ENCODE measurements around the gene NKAIN4. TPM values are rescaled to one million over a fixed set of nuclear protein-coding genes. Genes with fewer than 3 reads are reported as not detected.

NKAIN4 gene
- total and polyA plus RNA-seq, 12 donors: 0.04 TPM; not detected in 11

DNA sequence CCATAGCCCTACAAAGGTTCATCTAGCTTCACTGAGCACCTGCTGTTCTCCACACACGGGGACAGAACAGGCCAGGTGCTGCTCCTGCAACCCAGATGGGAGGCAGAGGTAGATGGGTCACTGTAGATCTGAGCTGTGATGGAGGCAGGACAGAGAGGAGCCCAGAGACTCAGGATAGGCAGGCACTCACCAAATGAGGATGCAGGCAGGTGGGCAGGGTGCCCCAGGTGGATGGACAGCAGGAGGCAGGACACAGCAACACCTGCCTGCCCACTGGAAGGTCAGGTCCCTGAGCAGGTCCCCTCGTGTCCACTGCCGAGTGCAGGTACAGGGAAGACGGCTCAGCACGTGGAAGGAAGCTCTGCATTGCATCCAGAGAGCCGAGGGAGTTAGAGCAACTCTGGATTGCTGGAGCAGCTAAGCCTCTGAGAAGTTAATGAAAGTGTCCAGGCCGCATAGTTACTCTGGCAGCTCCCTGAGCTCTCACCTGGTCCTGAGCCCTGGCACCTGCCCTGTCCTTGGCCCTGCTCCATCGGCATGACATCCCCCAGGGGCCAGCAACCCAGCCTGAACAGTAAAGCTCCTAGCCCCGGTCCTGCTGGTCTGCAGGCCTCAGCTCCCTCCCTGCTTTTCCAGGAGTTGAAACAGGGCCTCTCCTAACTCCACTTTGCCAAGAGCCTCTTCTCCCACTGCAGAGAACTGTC, 33.4 kb downstream of the NKAIN4 start:
- WGBS, 2 donors: 62 to 63% methylated on average over 9 of the region's 9 CpGs
- TF ChIP-seq, protein P1, sequence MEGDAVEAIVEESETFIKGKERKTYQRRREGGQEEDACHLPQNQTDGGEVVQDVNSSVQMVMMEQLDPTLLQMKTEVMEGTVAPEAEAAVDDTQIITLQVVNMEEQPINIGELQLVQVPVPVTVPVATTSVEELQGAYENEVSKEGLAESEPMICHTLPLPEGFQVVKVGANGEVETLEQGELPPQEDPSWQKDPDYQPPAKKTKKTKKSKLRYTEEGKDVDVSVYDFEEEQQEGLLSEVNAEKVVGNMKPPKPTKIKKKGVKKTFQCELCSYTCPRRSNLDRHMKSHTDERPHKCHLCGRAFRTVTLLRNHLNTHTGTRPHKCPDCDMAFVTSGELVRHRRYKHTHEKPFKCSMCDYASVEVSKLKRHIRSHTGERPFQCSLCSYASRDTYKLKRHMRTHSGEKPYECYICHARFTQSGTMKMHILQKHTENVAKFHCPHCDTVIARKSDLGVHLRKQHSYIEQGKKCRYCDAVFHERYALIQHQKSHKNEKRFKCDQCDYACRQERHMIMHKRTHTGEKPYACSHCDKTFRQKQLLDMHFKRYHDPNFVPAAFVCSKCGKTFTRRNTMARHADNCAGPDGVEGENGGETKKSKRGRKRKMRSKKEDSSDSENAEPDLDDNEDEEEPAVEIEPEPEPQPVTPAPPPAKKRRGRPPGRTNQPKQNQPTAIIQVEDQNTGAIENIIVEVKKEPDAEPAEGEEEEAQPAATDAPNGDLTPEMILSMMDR (IDR thresholded peaks at IDR 0.05): no peak
- H3K4me1 ChIP-seq: peaks cover 5 to 20% (median 13%) of the 10 kb centered on the region in 9 donors
- H3K9me3 ChIP-seq: no peaks in the 10 kb centered on the region
- H3K27me3 ChIP-seq: peaks cover 0 to 9% (median 0%) of the 10 kb centered on the region in 7 donors
- DNase-seq (no peak), ATAC-seq (no peak)
- intact Hi-C loops (cut with DNase I): no loop called here
- H3K4me3 ChIP-seq: no peak overlapping the region
- H3K27ac ChIP-seq: no peak overlapping the region
- H3K36me3 ChIP-seq: no peaks in the 10 kb centered on the region

DNA sequence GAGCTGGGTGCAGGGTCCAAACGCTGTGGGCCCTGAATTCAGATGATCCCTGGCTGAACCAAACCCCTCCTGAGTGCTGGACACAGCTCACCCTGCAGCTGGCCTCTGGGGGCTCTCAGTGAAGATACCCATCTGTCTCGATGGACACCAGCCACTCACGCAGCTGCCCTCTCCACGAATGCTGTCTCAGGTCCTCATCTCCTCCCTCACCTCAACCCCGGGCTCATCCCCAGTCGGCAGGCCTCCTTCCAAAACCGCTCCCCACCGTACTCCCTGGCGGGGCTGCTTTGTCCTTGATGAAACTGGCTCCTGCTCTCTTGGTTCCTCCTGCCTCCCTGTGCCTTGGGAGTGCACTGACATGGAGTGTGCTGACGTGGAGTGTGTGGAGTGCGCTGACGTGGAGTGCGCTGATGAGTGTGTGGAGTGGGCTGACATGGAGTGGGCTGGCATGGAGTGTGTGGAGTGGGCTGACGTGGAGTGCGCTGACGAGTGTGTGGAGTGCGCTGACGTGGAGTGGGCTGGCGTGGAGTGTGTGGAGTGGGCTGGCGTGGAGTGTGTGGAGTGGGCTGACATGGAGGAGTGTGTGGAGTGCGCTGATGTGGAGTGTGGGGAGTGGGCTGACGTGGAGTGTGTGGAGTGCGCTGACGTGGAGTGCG, 34.3 kb downstream of the NKAIN4 start:
- intact Hi-C loops (cut with DNase I): loop anchor here in 1 of 10 donors (5.0 kb wide), 1 partner anchor 52 kb away; the partner anchor contains the start of gene ARFGAP1
- Histone ChIP-seq H3K4me3 (no peak overlapping the region), H3K27ac (no peak overlapping the region), H3K27me3 (peaks cover 0 to 9% (median 0%) of the 10 kb centered on the region in 7 donors), H3K4me1 (peaks cover 6 to 22% (median 15%) of the 10 kb centered on the region in 9 donors), H3K9me3 (no peaks in the 10 kb centered on the region), H3K36me3 (no peaks in the 10 kb centered on the region)
- ATAC-seq: no peak
- DNase-seq: no peak
- 77 to 79% methylated on average over 25 of the region's 25 CpGs for whole genome bisulfite sequencing, 2 donors
- TF ChIP-seq, protein P1 (IDR thresholded peaks at IDR 0.05): no peak

DNA sequence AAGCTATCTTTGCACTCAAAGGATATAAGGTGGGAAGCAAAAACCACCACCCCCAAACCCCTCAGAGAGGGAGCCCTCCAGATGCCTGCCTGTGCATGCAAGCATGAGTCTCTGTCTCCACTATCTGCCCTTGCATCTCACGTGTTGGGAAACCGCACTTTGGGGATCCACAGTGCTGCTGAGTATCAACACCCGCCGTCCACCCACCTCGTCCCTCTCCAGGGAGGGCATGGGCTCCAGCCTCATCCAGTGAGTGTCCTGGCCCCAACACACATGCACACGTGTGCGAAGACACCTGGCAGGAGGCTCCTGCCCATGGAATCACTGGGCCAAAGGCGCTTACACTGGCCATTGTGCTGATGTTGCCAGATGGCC, 34.8 kb downstream of the NKAIN4 start:
- intact Hi-C loops (cut with DNase I): loop anchor here in 1 of 10 donors (5.0 kb wide), 1 partner anchor 53 kb away; the partner anchor contains the start of gene ARFGAP1
- ATAC-seq (no peak), DNase-seq (no peak)
- peaks cover 0 to 5% (median 0%) of the 10 kb centered on the region in 9 donors for H3K36me3 ChIP-seq
- H3K27ac ChIP-seq: no peak overlapping the region
- H3K27me3 ChIP-seq: peaks cover 0 to 9% (median 0%) of the 10 kb centered on the region in 7 donors
- peaks cover 11 to 22% (median 16%) of the 10 kb centered on the region in 9 donors for H3K4me1 ChIP-seq
- WGBS, 2 donors: 75 to 78% methylated on average over 8 of the region's 8 CpGs
- H3K4me3 ChIP-seq: no peak overlapping the region
- H3K9me3 ChIP-seq: no peaks in the 10 kb centered on the region
- TF ChIP-seq, protein P1 (IDR thresholded peaks at IDR 0.05): no peak

- no peaks in the 10 kb centered on the region for H3K9me3 ChIP-seq
- TF ChIP-seq, protein P1 (IDR thresholded peaks at IDR 0.05): no peak
- H3K4me1 ChIP-seq: peaks cover 12 to 23% (median 19%) of the 10 kb centered on the region in 9 donors
- H3K4me3 ChIP-seq: no peak overlapping the region
- H3K36me3 ChIP-seq: peaks cover 0 to 10% (median 0%) of the 10 kb centered on the region in 9 donors
- ATAC-seq (no peak), DNase-seq (no peak)
- WGBS, 2 donors: 71 to 79% methylated on average over 13 of the region's 13 CpGs
- peaks cover 0 to 9% (median 0%) of the 10 kb centered on the region in 7 donors for H3K27me3 ChIP-seq
- intact Hi-C loops (cut with DNase I): loop anchor here in 1 of 10 donors (5.0 kb wide), 1 partner anchor 53 kb away; the partner anchor contains the start of gene ARFGAP1
- no peak overlapping the region for H3K27ac ChIP-seq
Observed at GRCh38 chr20:63218701-63219446, 35.4 kb downstream of the NKAIN4 start.

Measured in heart right ventricle (tissue), 16 donors.